Measurements from ENCODE around the gene PRKCZ. TPM values are rescaled to one million over a fixed set of nuclear protein-coding genes. Genes with fewer than 3 reads are reported as not detected.

The PRKCZ gene
- total and polyA plus RNA-seq, 9 of the 15 experiments (the other 6 are each of a cell fraction or from before 2014, with no cell fraction given): 0.07 to 3.1 (median 1.3) TPM

GRCh38 chr1:2189459-2190425 lies 139.5 kb downstream of the PRKCZ start (continued):
- TF ChIP-seq RBFOX2 (IDR thresholded peaks at IDR 0.05; ENCODE audit: low read depth, low read length) (peak; percentile 71), EGR1 (conservative IDR thresholded peaks at IDR 0.05) (peak; percentile 56), SREBF2 (CRISPR knock-in tag; IDR thresholded peaks at IDR 0.05) (no peak), GABPA (tag; conservative IDR thresholded peaks at IDR 0.05; ENCODE audit: low read depth) (no peak), ILK (tag; IDR thresholded peaks at IDR 0.05; ENCODE audit: borderline replicate concordance, low read depth) (no peak), ZNF280A (IDR thresholded peaks at IDR 0.05; ENCODE audit: low read depth, partially characterized antibody) (no peak), TRIM28 (IDR thresholded peaks at IDR 0.05) (no peak), XRCC3 (IDR thresholded peaks at IDR 0.05) (no peak), PCBP2 (IDR thresholded peaks at IDR 0.05; ENCODE audit: low read depth, low read length, poor library complexity, severe bottlenecking) (no peak), ZNF282 (CRISPR knock-in tag; IDR thresholded peaks at IDR 0.05) (no peak), JUN (IDR thresholded peaks at IDR 0.05; ENCODE audit: borderline replicate concordance, low read depth, low read length) (peak; percentile 55; the same call in 1 of the 2 replicates), JUN (CRISPR knock-in tag; IDR thresholded peaks at IDR 0.05; ENCODE audit: borderline replicate concordance) (no peak), IFI16 (CRISPR knock-in tag; IDR thresholded peaks at IDR 0.05) (no peak), ASH1L (IDR thresholded peaks at IDR 0.05; ENCODE audit: borderline replicate concordance, low read depth, partially characterized antibody) (no peak), RBM17 (IDR thresholded peaks at IDR 0.05; ENCODE audit: borderline replicate concordance, low read depth, low read length) (no peak), SPI1 (IDR thresholded peaks at IDR 0.05; ENCODE audit: borderline replicate concordance, low read depth, low read length) (no peak)
- TF ChIP-seq, protein P1, sequence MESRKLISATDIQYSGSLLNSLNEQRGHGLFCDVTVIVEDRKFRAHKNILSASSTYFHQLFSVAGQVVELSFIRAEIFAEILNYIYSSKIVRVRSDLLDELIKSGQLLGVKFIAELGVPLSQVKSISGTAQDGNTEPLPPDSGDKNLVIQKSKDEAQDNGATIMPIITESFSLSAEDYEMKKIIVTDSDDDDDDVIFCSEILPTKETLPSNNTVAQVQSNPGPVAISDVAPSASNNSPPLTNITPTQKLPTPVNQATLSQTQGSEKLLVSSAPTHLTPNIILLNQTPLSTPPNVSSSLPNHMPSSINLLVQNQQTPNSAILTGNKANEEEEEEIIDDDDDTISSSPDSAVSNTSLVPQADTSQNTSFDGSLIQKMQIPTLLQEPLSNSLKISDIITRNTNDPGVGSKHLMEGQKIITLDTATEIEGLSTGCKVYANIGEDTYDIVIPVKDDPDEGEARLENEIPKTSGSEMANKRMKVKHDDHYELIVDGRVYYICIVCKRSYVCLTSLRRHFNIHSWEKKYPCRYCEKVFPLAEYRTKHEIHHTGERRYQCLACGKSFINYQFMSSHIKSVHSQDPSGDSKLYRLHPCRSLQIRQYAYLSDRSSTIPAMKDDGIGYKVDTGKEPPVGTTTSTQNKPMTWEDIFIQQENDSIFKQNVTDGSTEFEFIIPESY (CRISPR knock-in tag; IDR thresholded peaks at IDR 0.05): peak; percentile 79
- TF ChIP-seq, protein P2, sequence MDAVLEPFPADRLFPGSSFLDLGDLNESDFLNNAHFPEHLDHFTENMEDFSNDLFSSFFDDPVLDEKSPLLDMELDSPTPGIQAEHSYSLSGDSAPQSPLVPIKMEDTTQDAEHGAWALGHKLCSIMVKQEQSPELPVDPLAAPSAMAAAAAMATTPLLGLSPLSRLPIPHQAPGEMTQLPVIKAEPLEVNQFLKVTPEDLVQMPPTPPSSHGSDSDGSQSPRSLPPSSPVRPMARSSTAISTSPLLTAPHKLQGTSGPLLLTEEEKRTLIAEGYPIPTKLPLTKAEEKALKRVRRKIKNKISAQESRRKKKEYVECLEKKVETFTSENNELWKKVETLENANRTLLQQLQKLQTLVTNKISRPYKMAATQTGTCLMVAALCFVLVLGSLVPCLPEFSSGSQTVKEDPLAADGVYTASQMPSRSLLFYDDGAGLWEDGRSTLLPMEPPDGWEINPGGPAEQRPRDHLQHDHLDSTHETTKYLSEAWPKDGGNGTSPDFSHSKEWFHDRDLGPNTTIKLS (IDR thresholded peaks at IDR 0.05; ENCODE audit: borderline replicate concordance, low read depth): peak; percentile 81
- TF ChIP-seq, protein P3, sequence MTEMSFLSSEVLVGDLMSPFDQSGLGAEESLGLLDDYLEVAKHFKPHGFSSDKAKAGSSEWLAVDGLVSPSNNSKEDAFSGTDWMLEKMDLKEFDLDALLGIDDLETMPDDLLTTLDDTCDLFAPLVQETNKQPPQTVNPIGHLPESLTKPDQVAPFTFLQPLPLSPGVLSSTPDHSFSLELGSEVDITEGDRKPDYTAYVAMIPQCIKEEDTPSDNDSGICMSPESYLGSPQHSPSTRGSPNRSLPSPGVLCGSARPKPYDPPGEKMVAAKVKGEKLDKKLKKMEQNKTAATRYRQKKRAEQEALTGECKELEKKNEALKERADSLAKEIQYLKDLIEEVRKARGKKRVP (CRISPR knock-in tag; IDR thresholded peaks at IDR 0.05): no peak
- TF ChIP-seq, protein P4, sequence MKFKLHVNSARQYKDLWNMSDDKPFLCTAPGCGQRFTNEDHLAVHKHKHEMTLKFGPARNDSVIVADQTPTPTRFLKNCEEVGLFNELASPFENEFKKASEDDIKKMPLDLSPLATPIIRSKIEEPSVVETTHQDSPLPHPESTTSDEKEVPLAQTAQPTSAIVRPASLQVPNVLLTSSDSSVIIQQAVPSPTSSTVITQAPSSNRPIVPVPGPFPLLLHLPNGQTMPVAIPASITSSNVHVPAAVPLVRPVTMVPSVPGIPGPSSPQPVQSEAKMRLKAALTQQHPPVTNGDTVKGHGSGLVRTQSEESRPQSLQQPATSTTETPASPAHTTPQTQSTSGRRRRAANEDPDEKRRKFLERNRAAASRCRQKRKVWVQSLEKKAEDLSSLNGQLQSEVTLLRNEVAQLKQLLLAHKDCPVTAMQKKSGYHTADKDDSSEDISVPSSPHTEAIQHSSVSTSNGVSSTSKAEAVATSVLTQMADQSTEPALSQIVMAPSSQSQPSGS (CRISPR knock-in tag; IDR thresholded peaks at IDR 0.05): no peak
